ENCODE data around the gene RIGI.
A peak's percentile ranks its signal among the peaks of the same experiment; 100 is the strongest.
"Not testable (repeated sequence)": the region's sequence is repeated elsewhere in the genome, so short reads cannot be mapped to it uniquely, and the experiment has no call there.

The RIGI gene

GRCh38 chr9:32526041-32526706 lies at the start of gene RIGI:
TSS of gene RIGI (minus strand) at chr9:32526196. CDS start at chr9:32526166, 30 bp downstream.
- peak; percentile 84 for DNase-seq (ENCODE audit: low spot score)

DNA sequence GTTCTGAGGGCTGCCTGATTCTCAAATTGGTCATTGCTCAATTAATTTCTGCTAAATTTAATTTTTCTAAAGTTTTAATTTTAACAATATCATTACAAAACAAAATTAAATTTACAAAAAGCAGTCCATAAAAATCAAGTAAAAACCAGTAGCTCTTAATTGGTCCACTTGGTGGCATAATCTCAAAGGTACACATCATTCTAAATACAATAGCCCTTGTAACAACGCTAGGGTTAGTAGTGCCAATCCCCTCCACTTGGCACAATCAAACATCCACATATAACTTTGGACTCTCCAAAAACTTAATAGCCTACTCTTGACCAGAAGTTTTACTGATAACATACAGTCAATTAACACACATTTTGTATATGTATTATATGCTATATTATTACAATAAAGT lies 48.9 kb upstream of the RIGI start:
- DNase-seq (ENCODE audit: low spot score): no peak

DNA sequence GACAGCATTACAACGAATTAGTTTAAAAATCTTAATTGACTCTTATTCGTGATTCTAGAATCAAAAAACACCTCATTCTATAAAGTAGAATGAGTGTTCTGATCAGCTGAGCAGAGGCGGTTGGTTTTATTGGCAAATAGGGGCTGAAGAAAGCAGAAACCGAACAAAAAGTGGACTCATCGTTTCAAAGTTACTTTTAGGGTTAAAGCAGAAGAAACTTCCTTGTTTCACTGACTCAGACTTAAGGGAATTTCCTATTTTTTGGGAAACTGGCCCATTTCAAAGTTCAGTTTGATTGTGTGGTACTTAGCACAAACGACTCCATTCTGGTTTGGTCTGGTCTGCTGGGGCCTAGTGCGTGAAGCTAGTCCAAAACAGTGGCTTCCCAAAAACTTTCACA lies 47.8 kb upstream of the RIGI start:
- DNase-seq (ENCODE audit: low spot score): no peak

- peak; percentile 95 for DNase-seq (ENCODE audit: low spot score)
Measured at GRCh38 chr9:32572900-32573523, 47.0 kb upstream of the RIGI start, which contains the start of gene NDUFB6. TSS of gene NDUFB6 (minus strand) at chr9:32573159. CDS start at chr9:32573060, 99 bp downstream.

DNA sequence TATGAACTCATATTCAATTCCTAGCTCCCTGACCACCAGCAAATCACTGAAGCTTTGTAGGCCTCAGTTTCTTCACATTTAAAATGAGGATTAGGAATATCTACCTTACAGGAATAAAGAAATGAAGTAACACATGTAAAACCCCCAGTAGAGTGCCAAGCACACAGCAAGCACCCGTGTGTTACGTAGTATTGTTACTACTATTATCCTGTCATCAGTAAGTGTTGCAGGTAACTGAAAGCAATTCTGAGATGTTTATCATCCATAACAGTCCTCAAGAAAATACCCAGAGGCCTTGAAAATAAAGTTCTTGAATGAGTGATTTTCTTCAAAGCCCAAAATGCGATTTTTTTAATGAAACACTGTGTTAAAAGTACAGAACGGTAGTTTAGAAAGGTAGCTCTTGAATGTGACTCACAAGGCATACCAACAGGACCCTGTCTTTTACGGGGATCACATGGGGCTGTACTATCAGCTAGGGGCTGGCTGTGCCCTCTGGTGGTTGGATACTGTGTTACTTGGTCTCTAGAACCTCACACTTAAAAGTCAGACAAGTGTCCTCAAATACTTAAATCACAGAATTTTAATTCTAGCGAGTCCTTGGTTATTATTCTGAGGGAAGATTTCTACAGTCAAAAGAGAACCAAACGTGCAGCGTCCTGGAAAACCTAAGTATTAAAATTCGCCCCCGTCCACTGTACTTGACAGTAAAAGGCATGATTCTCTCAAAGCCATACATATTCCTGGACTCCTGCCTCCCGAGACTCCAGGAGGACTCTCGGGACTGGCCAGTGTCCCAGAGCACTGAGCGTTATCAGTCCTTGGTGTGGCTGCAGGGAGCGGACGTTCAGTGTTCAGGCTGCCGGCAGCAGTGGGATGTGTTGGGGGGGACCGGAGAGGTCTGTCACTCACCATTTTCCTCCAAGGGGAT lies 46.2 kb upstream of the RIGI start:
- peak; percentile 85 for DNase-seq (ENCODE audit: low spot score)

GRCh38 chr9:32570262-32570661 lies 44.3 kb upstream of the RIGI start:
- no peak for DNase-seq (ENCODE audit: low spot score)

DNA sequence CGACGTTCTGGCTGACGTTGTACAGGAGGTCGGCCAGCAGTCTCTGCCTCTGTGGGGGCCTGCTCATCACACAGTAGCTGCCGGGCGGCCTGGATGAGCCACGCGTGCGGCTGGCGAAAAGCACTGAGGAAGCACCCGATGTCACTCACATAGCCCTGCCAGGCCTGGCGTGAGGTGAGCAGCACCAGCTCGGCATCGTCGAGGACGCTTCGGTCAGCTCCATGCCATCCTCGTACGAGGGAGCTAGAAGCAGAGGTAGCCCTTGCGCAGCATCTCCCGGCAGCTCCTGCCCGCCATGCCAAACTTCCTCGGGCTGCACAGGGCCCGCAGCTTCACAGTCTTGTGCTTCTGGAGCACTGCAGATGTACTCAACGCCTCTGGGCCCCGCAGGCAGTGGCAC lies 40.8 kb upstream of the RIGI start:
- no peak for DNase-seq (ENCODE audit: low spot score)

GRCh38 chr9:32565967-32566366 lies 40.0 kb upstream of the RIGI start:
- DNase-seq (ENCODE audit: low spot score): no peak

DNA sequence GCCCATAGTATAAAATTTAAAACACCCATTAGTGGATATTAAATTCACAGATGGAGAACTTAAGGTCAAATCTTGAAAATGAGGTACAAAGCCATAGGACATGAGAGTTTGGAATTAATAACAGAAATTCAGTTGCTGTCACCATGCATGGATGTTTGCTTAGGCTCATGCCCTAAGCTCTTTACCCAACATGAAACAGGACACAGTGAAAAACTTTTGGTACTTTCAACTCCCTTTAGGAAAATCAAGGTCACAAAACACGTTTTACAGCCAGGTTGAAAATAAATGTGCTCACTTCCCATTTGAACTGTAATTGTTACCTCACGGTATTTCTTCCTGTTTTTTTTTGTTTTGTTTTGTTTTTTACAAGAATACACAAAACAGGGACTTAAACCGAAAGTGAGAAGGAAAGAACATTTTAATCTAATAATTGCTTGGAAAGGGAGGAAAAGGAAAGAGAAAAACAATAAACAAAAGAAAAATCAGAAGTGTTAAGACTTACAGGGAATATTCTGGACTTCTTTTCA lies 32.5 kb upstream of the RIGI start:
- DNase-seq (ENCODE audit: low spot score): no peak

DNA sequence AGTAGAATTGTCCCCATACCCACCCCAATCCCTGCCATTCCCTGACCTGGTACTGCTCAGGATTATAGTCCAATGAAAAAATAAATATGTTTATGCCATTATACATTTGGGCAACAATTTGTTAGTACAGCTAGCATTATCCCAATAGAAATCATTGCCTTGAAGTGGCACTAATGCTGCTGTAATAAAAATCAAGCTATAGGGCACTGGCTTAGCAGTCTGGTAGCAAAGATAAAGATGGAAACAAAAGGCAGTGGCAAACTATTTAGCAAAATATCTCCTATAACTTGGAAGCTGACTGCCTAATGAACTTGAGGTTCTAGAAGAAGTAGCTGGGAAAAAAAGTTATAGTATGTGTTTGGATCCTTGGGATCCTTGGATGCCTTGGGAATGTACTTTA lies 28.6 kb upstream of the RIGI start:
- no peak for DNase-seq (ENCODE audit: low spot score)

DNA sequence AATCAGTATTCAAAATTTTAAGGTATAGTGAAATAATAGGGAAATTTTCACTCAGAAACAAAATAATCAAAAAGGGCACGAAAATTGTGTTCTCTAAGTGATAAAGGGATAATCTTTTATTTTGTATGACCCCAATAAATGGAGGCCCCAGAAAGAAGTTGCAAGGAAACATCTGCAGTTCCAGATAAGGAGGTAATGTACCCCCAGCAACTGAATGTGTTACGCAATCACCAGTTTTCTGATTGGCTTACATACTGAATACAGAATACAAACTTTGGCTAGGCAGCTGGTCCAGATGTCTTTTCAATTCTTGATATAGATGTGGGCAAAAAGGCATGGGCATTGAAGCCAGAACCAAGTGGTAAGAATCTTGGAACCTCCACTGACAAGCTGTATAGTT lies 28.1 kb upstream of the RIGI start:
- DNase-seq (ENCODE audit: low spot score): no peak

DNA sequence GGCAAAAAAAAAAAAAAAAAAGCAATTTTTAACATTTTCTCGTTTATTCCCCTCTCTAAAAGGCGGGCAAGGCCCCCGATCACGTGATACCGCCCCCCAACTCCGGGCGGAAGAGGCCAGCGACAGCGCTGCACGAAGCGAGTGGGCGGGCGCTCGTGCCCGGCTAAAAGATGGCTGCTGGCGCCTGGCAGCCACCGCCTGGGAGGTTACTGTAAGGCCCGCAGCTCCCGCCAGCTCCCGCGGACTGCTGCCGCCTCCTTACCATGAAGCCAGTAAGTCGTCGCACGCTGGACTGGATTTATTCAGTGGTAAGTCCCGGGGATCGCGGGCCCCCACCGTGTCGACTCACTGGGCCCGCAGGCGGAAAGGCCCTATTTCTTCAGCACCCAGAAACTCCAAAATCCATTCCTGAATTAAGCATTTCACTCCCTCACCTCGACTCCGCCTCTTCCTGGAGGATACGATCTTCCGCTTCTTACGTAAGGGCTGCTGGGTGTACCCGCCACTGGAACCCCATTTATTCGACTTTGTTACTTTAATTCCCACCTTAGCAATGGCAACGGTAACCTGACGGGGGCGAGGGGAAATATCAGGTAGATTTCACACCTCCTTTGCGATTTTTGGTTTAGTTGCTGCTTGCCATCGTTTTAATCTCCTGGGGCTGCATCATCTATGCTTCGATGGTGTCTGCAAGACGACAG lies 26.3 kb upstream of the RIGI start, which contains the start of the genes SMIM27 and TOPORS:
SMIM27 (plus strand) TSS at position 156 of the 701 bp plus-strand sequence; CDS start at position 264, 108 bp downstream.
TOPORS (minus strand) TSS at position 415 of the 701 bp plus-strand sequence; CDS start at position 265, 150 bp downstream.
- peak; percentile 97 for DNase-seq (ENCODE audit: low spot score)

DNA sequence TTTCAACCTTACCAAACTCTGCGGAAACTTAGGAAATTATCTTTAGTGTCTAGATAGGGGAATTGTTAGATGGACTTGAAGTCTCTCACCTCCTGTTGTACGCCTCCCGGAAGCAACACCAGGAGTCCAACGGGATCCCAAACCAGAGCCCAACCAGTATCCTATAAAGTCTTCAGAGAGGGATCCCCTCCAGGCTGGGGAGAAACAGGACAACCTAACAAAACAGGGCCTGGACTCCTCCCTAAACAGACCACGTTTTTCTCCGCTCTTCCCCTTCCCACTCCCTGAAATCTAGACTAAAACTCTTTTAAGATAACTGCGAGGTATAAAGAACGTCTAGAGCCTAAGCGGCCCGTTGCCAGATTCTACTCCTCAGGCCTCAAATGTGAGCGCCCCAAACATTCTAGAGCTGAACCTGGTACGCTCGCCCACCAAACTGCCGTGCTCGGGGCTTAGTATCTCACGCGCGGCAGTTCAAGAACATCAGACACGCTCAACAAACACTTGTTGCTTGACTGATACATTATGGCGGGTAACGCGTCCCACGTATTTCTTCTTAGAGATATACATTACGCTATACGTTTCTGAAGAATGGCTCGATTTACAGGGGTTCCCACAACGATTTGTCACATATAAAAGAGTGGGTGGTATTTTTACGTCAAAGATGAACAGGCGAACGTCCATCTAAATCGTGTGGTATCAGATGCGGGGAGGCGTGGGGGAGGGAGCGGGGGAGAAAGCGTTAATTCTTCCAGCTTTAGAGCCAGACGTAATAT lies 25.5 kb upstream of the RIGI start:
- peak; percentile 66 for DNase-seq (ENCODE audit: low spot score)

- peak; percentile 96 for DNase-seq (ENCODE audit: low spot score)
Measured at GRCh38 chr9:32550562-32551275, 24.7 kb upstream of the RIGI start.

DNA sequence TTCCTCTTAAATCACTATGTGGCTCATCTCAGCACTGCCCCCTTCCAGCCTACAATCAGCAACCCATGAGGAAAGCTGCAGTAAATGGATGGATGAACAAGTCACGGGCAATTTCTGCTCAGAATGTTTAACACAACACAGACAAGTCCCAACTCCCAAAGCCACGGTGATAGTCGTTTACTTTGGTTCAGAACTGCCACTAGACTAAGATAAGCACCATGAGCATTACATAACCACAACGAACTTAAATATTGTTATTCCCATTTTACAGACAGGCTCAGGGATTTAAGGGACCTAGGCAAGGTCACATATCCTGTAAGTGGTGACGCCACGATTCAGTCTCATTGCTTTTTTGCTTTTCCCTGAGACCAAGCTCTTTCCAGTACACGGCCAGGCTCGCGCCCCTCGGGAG lies 24.2 kb upstream of the RIGI start:
- DNase-seq (ENCODE audit: low spot score): peak; percentile 36

DNA sequence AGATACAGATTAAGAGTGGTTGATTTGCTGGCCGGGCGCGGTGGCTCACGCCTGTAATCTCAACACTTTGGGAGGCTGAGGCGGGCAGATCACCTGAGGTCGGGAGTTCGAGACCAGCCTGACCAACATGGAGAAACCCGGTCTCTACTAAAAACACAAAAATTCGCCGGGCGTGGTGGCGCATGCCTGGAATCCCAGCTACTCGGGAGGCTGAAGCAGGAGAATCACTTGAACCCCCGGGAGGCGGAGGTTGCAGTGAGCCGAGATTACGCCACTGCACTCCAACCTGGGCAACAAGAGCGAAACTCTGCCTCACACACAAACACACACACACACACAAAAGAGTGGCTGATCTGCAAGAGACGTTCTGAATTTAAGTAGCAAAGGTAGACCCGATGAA lies 22.2 kb upstream of the RIGI start:
- not testable (repeated sequence) for DNase-seq (ENCODE audit: low spot score)

GRCh38 chr9:32545884-32546283 lies 19.9 kb upstream of the RIGI start:
- no peak for DNase-seq (ENCODE audit: low spot score)

DNA sequence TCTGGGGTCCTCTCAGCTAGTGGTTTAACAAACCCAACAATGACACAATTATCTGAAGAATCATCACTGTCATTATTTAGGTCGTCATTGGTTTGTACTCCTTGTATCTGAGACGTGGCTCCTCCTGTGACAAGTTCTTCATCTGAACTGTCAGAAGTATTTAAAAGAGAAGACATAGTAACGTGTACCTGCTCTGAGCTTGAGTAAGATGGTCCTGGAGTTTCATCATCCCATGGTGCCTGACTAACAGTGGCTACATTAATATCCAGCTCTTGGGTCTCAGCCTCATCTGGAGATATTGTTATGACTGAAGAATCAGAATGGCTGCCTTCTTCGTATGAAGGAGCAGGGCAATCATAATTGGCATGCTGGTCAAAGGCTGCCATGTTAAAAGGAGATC lies 17.1 kb upstream of the RIGI start:
- no peak for DNase-seq (ENCODE audit: low spot score)

DNA sequence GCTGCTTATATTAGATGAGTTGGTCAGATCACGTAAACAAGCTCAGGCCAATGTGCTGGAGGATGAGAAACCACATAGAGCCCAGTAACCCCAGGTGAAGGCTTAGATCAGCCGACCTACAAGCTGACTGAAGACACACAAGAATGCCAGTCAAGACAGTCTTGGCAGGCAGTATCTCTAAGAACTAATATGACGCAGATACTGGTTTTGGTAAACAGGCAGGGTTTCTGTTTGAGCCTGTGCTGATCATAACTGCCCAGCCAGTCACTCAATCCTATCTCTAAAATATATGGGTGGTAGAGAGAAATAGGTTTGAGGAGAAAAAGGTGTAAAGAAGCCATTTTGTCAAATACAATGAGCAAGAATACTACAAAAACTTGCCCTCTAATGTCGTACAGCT lies 7.8 kb upstream of the RIGI start:
- DNase-seq (ENCODE audit: low spot score): no peak

DNA sequence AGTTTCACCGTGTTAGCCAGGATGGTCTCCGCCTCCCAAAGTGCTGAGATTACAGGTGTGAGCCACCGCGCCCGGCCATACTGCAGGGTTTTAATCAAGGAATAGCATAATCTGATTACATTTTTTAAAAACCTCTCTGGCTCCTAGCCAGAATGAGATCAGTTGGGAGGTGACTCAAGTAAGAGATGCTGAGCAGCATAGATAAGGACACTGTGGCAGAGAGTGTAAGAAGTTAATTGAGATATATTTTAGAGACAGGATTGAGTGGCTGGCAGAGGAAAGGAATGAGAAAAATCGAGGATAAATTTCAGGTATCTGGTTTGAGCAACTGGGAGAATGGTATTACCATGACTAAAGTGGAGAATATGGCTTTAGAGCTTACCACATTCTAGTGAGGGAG lies 7.3 kb upstream of the RIGI start:
- no peak for DNase-seq (ENCODE audit: low spot score)

Data from cerebellar cortex (tissue), 1 donor.